HT1080 (cell line): ENCODE measurements around the gene NAPG. TPM values are rescaled to one million over a fixed set of nuclear protein-coding genes. Genes with fewer than 3 reads are reported as not detected.
A peak's percentile ranks its signal among the peaks of the same experiment; 100 is the strongest.
"Not testable (repeated sequence)": the region's sequence is repeated elsewhere in the genome, so short reads cannot be mapped to it uniquely, and the experiment has no call there.

Experiments used
- DNase-seq: peaks from one replicate; pipeline ENCODE4 v3.0.0-alpha.2; 2015; ENCODE audit warnings: low read depth
- total RNA-seq: library from RNA; depleted of rRNA; stranded (reverse); fragments of >200 nt; shearing (Covaris generic); gene quantifications from 2 replicates; pipeline ENCODE4 v1.2.3, GENCODE V29; 2014

The NAPG gene
- total RNA-seq, 1 experiment from 2014 or later = 28.1 TPM

DNA sequence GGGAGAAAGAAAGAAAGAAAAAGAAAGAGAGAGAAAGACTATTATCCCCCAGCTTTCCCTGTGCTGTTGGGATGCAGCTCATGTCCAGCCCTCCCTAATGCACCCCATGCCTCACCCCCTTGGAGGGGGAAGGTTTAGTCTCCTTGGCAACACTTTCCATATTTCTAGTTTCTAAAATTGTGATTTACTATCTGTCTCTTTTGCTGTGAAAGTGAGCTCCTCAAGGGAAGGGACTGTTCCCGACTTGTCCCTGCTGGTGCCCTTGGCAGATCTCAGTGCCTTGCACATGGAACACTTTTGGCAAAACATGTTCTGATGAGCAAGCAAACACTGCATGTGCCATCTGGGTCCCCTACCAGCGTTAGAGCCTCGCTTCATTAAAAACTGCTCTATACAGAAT is 11.7 kb upstream of the NAPG start:
- DNase-seq = no peak

GRCh38 chr18:10514601-10515000 is 11.2 kb upstream of the NAPG start:
- no peak for DNase-seq

DNA sequence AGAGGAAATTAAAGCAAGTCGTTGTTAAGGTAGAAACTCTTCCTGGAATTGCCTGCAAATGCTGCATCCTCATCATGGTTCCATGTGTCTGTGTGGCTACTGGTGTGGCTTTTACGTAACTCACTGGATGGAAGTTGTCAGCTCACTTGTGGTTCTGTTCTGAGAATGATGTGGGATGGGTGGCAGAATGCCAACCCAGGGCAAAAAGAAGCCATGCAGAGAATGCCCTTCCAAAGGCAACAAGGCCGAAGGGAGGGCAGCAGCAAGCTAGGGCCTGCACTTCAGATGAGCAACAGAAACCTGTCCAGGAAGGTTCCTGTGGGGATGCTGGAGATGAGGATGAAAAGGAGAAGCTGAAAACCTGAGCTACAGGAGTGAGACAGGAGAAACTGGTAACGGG is 10.4 kb upstream of the NAPG start:
- DNase-seq = no peak

DNA sequence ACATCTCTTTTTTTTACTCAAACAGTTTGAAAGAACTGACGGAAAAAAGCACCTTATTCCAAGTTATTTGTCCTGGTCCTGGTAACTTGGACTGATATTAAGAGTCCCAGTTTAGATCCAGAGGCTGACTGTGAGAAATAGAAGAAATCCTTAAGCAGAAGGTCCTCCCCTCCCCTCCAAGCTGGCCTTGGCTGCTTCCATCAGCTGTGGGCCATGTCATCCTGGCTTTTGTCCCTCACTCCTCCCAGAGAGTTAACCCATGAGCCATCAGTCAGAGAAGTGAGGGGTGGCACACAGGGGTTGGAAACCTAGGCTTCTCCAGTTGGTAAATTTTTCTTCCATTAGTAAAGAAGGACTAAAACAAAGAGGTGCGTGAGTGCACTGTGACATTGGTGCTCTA is 9.7 kb upstream of the NAPG start:
- no peak for DNase-seq

DNA sequence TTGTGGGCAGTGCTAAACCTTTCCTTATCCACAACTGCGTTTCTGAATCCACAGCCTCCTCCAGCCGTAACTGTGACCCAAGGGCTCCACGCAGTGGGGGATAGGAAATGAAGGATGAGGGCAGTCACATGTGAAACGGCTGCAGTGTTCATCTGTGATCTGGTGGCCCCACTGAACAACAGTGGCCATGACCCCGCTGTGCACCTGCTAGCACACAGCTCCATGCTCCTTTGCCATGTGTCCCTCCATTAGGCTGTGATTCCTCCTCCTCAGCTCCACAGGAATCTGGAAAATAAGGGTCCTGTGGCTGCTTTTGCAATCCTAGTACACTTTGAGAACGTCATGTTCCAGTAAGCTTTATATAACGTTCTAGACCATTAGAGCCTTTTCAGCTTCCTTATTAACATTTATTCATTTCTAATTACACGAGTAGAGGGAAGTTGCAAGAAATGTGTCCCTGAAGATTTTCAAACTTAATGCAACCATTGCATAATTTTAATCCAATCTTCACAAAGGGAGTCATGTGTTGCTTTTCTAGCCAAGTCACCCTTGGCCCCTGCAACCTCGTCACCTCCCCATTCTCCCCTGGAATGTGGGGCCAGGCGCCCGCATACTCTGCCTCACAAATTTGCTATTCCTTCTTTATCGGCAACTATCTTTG is 7.1 kb upstream of the NAPG start:
- no peak for DNase-seq

- no peak for DNase-seq
Observed at GRCh38 chr18:10519366-10519765, 6.5 kb upstream of the NAPG start.

GRCh38 chr18:10519999-10520935 is 5.6 kb upstream of the NAPG start:
- peak; percentile 67 for DNase-seq

GRCh38 chr18:10521566-10521965 is 4.3 kb upstream of the NAPG start:
- DNase-seq = no peak

DNA sequence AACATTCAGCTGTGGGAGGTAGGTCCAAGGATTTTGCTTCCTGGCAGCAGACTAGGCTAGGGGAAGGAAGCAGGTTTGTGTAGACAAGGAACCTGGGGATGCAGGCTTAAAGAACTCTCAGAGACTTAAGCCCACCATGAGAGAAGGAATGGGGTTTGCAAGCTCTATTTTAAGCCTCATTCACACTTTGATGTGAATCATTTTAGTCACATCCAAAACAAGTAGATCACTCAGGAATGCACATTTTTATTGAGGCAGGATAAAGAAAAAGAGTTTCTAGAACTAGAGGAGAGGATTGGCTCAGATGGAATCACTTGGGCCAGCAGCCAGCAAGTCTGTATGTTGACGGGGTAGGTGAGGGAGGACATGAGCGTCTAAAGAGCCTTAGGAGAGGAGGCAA is 3.3 kb upstream of the NAPG start:
- no peak for DNase-seq

GRCh38 chr18:10523544-10523943 is 2.3 kb upstream of the NAPG start:
- no peak for DNase-seq

- peak; percentile 78 for DNase-seq
Observed at GRCh38 chr18:10524507-10525370, 1.1 kb upstream of the NAPG start.

GRCh38 chr18:10525371-10525691 is 496 bp upstream of the NAPG start:
- DNase-seq = no peak

DNA sequence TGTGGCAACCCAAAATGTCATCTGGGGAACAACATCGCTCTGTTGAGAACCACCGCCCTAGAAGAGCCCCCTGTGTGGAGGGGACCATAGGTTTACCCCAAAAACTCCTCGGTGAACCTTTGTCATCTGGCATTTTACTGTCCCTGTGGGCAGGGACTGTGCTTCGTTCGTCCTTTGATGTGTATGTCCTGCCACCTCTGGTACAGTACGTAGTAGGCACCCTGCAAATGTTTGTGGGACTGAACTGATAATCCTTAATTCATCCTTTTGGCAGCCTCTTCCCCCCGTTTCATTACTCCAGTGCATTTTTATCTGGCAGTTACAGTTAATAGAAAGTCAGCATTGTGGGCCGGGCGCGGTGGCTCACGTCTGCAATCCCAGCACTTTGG is 728 bp downstream of the NAPG start:
- no peak for DNase-seq

GRCh38 chr18:10528439-10528838 is 2.6 kb downstream of the NAPG start:
- no peak for DNase-seq

GRCh38 chr18:10530002-10530401 is 4.2 kb downstream of the NAPG start:
- DNase-seq = no peak

DNA sequence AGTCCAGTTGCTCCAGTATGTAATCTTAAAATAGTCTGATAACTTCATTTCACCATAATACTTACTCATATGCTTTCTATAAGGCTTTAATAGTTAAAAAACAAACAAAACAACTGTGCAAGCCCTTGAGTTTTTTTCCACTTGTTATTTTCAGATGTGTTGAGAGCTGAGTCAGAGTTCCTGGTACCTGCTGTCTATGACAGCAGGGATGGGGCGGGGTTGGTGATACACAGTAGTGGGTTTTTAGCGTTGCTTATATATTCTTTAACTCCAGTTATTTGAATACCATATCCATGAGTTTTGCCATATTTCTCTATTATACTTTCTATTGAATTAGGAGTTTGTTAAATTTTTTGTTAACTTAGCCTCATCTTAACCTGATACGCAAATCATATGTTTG is 5.0 kb downstream of the NAPG start:
- no peak for DNase-seq

GRCh38 chr18:10533111-10533510 is 7.3 kb downstream of the NAPG start:
- no peak for DNase-seq

GRCh38 chr18:10536280-10536679 is 10.5 kb downstream of the NAPG start:
- DNase-seq = peak; percentile 61

GRCh38 chr18:10537765-10538164 is 11.9 kb downstream of the NAPG start:
- no peak for DNase-seq

DNA sequence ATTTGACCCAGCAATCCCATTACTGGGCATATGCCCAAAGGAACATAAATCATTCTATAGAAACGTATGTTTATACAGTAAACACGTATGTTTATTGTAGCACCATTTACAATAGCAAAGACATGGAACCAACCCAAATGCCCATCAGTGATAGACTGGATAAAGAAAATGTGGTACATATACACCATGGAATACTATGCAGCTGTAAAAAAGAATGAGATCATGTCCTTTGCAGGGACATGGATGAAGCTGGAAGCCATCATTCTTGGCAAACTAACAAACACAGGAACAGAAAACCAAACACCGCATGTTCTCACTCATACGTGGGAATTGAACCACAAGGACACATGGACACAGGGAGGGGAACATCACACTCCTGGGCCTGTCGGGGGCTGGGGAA is 13.3 kb downstream of the NAPG start:
- not testable (repeated sequence) for DNase-seq

DNA sequence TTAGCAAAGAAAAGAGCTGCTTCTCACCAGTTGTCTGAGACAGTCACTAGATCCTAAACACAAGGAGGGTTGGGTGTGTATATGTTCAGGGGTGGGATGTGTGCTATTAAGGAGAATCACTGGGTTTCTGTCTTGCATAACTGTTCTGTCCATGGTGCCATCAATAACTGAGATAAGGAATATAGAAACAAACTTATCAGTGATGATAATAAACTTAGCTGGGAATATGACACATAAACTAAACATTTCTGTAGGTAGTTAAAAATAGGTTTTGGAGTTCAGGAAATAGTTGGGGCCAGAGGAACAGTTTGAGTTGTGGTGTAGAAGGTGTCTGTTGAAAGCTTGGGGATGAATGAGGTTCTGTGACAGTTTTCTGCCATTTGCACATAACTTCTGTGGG is 17.4 kb downstream of the NAPG start:
- DNase-seq = no peak
